Measurements from ENCODE around the gene SRXN1.

The SRXN1 gene

DNA sequence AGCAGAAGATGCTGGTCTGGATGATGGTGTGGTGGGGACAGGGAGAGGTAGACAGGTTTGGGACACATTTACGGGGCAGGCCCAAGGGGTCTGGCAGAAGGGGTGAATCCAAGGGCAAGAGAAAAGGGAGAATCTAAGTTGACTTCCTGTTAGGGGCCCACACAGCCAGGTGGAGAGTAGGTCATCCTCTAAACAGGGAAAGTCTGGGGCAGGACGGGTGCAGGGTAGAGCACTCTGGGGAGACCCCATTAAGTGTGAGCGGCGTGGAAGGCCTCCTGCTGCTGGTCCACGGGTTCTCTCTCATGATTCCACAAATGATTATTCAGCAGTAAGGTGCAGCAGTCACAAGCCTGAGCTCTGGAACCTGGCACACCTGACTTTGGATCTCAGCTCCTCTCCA is 2.7 kb downstream of the SRXN1 start:
- Histone ChIP-seq H3K4me3 (replicated peaks; ENCODE audit: insufficient read depth, low read length) (no peak overlapping the region), H3K27ac (replicated peaks) (no peak overlapping the region), H3K27me3 (ENCODE audit: insufficient read depth, poor library complexity, severe bottlenecking) (no peaks in the 10 kb centered on the region)
- no peak for DNase-seq (ENCODE audit: low read depth in 1 of 2, low spot score in 1 of 2)
- TF ChIP-seq GABPA (IDR thresholded peaks at IDR 0.05; ENCODE audit: low read depth) (no peak), SPI1 (IDR thresholded peaks at IDR 0.05; ENCODE audit: borderline replicate concordance, low read depth) (no peak), POLR2AphosphoS5 (IDR thresholded peaks at IDR 0.05; ENCODE audit: low read depth) (no peak)
- TF ChIP-seq, protein P1, sequence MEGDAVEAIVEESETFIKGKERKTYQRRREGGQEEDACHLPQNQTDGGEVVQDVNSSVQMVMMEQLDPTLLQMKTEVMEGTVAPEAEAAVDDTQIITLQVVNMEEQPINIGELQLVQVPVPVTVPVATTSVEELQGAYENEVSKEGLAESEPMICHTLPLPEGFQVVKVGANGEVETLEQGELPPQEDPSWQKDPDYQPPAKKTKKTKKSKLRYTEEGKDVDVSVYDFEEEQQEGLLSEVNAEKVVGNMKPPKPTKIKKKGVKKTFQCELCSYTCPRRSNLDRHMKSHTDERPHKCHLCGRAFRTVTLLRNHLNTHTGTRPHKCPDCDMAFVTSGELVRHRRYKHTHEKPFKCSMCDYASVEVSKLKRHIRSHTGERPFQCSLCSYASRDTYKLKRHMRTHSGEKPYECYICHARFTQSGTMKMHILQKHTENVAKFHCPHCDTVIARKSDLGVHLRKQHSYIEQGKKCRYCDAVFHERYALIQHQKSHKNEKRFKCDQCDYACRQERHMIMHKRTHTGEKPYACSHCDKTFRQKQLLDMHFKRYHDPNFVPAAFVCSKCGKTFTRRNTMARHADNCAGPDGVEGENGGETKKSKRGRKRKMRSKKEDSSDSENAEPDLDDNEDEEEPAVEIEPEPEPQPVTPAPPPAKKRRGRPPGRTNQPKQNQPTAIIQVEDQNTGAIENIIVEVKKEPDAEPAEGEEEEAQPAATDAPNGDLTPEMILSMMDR (IDR thresholded peaks at IDR 0.05; ENCODE audit: insufficient read depth, low read length): no peak
- TF ChIP-seq, protein P2, sequence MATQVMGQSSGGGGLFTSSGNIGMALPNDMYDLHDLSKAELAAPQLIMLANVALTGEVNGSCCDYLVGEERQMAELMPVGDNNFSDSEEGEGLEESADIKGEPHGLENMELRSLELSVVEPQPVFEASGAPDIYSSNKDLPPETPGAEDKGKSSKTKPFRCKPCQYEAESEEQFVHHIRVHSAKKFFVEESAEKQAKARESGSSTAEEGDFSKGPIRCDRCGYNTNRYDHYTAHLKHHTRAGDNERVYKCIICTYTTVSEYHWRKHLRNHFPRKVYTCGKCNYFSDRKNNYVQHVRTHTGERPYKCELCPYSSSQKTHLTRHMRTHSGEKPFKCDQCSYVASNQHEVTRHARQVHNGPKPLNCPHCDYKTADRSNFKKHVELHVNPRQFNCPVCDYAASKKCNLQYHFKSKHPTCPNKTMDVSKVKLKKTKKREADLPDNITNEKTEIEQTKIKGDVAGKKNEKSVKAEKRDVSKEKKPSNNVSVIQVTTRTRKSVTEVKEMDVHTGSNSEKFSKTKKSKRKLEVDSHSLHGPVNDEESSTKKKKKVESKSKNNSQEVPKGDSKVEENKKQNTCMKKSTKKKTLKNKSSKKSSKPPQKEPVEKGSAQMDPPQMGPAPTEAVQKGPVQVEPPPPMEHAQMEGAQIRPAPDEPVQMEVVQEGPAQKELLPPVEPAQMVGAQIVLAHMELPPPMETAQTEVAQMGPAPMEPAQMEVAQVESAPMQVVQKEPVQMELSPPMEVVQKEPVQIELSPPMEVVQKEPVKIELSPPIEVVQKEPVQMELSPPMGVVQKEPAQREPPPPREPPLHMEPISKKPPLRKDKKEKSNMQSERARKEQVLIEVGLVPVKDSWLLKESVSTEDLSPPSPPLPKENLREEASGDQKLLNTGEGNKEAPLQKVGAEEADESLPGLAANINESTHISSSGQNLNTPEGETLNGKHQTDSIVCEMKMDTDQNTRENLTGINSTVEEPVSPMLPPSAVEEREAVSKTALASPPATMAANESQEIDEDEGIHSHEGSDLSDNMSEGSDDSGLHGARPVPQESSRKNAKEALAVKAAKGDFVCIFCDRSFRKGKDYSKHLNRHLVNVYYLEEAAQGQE (IDR thresholded peaks at IDR 0.05; ENCODE audit: insufficient replicate concordance, low read depth): no peak

DNA sequence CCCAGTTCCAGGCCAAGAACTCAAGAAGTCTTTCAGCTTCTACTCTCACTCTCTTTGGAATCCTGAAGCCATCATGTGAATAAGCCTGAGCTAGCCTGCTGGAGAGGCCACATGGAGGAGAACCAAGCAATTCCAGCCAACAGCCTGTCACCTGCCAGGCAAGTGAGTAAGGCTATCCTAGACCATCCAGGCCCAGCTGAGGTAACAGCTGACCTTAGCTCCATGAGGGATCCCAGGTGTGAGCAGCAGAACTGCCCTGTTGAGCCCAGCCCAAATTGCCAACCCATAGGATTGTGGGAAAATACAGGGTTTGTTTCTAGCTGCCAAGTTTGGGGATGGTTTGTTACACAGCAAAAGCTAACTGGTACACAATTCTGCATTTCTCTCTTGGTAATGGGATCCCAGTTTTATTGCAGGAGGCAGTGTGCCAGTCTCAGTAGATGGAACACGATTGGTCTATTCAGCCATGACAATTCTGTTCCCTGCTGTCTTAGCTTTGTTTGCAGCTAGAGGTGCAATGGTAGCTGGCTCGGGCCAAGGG is 5.5 kb downstream of the SRXN1 start:
- TF ChIP-seq GABPA (IDR thresholded peaks at IDR 0.05; ENCODE audit: low read depth): no peak
- TF ChIP-seq, protein P1 (IDR thresholded peaks at IDR 0.05; ENCODE audit: insufficient read depth, low read length): no peak
- no peaks in the 10 kb centered on the region for H3K27me3 ChIP-seq (ENCODE audit: insufficient read depth, poor library complexity, severe bottlenecking)
- no peak overlapping the region for H3K27ac ChIP-seq (replicated peaks)
- no peak for DNase-seq (ENCODE audit: low read depth in 1 of 2, low spot score in 1 of 2)
- no peak overlapping the region for H3K4me3 ChIP-seq (replicated peaks; ENCODE audit: insufficient read depth, low read length)

DNA sequence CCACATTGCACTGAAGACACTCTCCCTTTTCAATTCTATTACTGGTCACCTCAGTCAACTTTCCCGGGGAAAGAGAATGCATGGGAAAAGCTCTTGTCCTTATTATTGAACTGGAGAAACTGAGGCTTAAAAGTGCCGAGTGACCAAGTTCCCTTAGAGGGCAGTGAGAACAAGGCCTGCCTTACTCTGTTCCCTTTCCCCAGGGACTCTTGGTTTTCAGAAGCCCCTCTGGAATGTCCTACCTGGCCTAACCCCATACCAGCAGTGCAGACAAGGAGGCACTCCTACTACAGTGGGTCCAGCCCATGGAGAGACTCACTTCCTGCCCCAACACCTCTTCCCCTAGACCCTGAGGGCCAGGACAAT is 6.1 kb downstream of the SRXN1 start:
- Histone ChIP-seq H3K27me3 (ENCODE audit: insufficient read depth, poor library complexity, severe bottlenecking) (no peaks in the 10 kb centered on the region), H3K4me3 (replicated peaks; ENCODE audit: insufficient read depth, low read length) (no peak overlapping the region), H3K27ac (replicated peaks) (no peak overlapping the region)
- no peak for DNase-seq (ENCODE audit: low read depth in 1 of 2, low spot score in 1 of 2)
- TF ChIP-seq GABPA (IDR thresholded peaks at IDR 0.05; ENCODE audit: low read depth): no peak
- no peak for TF ChIP-seq SPI1 (IDR thresholded peaks at IDR 0.05; ENCODE audit: borderline replicate concordance, low read depth)
- TF ChIP-seq, protein P1 (IDR thresholded peaks at IDR 0.05; ENCODE audit: insufficient read depth, low read length): no peak
- TF ChIP-seq POLR2AphosphoS5 (IDR thresholded peaks at IDR 0.05; ENCODE audit: low read depth): no peak
- TF ChIP-seq, protein P2 (IDR thresholded peaks at IDR 0.05; ENCODE audit: insufficient replicate concordance, low read depth): no peak
